GM18502 (cell line): ENCODE results near the gene CBX4.

Experiments
- ATAC-seq: cut with Tn5 transposase; IDR thresholded peaks from one replicate; pipeline ENCODE4 v1.9.1; 2021; ENCODE audit warnings: mild to moderate bottlenecking; ENCODE audit not compliant: unreplicated experiment, poor library complexity

The CBX4 gene

DNA sequence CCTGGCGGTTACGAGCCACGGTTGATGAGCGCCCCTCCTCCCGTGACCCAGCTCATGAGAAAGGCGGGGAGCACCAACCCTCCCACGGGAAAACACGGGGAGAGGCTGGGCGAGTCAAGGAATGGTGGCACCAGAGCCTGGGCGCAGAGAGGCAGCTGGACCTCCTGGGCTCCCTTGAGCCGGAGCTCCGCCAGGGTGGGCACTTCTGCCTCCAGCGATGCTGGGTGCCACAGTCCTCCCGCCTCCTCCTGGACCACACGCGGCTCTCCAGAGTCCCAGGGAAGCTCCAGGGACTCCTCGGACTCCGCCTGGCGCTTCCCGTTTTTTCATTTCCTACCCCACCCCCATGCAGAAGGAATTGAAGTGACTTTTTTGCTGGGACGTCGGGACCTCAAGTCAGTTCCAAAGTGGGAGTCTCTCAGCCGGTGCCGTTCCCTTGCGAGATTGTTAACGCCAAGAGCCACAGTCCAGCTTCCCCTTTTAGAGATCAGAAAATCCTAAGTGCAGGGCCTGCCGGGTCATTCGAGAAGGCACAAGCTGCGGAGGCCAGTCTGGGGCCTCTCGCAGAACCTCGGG lies 35.7 kb downstream of the CBX4 start:
- no peak for ATAC-seq

DNA sequence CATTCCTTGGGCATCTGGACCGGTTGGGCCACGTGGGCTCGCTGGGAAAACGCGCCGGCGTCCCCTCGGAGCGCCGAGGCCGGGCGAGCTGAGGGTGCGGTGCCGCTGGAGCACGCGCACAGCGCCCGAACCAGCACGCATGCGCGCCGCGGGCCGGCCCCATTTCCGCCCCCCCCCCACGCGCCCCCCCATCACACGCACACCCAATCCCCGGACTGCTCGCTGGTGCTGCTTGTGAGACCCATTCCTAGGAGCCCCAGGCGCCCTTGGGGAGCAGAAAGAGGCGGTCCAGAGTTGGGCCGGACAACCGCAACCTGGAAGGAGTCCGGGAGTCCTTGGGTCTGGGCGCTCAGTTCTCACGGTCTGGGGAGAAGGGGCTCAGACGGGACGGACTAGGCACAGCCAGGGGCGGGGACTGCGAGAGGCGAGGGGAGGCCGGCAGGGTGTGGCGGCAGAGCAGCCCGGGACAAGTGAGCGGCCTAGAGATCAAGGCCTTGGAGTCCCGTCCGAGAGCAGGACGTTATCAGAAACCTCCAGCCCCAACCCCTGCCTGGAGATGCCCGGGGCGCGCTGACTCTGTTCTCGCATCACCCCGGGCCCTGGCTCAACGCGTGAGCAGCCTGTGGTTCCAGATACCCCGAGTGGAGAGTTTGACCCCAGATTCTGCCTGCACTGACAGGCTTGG lies 36.4 kb downstream of the CBX4 start:
- ATAC-seq: no peak

DNA sequence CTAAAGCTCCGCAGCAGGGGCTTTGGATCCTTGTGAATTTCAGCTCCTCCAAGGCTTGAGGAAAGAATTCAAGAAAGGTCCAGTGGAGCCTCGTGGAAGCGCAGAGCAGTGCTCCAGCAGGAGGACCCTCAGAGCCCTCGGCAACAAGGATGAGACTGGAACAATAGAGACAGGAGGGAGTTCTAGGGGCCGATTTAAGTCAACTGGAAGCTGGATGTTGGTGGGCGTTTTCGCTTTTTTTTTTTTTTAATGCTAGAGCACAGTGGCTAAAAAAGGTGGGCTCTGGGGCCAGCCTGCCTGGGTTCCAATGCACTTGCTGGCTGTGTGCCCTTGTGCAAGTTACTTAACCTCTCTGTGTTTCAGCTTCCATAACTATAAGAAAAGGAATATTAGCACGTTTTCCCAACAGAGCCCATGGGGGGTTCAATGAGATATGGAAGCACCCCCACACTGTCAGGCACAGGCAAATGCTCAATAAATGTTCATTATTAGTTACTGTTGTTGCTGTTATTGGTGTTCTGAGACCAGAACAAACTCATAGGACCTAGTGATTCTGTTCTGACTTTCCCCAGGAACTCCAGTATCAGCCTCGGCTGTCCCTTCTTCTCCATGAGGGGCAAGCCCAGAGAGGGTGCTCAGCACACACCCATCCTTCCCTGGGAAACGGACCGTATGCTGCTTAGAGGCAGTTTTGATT lies 37.1 kb downstream of the CBX4 start:
- ATAC-seq: no peak

DNA sequence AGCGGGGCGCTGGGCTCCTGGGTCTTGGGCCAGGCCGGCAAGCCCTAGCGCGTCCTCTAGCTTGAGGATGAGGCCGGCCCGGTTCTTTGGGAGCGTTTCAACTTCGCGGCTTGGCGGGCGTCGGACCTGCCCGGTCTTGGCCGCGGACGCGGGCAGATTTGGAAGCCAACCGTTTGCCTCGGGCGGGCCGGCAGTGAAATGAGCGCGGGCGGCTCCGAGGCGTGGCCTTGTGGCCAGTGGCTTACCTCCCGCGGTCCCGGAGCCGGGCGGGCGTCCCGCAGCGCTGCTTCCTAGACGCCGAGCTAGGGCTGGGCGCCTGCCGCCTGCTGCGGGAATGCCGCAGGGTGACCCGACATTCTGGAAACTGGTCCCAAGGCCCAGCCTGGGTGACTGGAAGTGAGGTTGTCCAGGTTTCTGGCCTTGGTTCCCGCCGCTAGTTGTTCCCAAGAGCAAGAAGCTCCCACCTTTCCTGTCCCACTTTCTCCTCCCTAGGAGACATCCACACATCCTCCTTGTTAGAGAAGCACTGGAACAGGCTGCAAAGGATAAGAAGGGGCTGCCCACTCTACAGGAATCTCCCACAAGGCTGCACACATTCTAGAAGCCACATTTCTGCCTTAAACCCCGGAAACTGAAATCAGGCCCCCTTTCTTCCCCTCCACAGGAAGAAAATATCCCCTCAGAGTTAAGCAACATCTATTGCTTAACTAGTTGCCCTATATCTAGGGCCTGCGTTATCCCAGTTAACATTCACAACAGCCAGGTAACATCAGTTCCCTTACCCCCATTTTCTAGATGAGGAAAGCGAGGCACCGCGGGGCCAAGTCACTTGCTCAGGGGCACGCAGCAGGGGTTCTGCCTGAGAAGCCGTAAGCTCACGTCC lies 37.8 kb downstream of the CBX4 start:
- ATAC-seq: no peak

DNA sequence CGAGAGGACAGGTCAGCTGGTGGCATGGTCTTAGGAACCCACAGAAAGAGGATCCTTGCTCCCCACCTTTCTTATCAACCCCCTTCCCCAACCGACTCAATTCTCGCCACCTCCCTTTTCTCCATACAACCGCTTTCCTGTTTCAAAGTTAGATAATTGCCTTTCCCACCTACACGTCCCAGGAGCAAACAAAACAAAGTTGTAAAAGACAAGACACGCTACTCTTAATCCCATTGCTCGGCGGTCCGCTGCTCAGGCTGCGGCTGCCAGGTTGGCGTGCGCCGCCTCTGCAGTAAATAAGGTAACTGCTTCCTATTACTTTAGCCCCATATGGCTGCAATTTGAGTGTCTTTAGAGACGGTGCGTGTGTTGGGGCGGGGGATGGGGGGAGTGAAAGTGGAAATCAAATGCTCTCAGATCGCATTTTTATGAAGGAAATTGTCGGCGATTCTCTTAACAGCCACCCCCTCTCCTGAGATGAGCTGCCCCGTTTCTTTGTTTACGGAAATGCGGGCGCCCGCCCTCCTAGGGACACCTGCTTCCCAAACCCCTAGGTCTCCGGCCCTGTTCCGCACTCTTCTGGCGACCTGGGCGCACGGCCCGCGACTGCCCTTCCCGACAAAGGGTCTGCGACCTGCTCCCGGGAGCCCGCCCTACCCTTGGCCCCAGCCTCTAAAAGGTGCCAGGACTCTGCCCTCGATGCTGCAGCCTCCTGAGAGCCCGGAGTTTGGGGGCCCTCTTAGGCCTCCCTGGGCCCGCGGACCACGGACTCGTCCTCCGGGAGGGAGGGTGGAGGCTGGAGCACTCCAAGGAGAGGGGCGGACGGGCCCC lies 38.7 kb downstream of the CBX4 start:
- no peak for ATAC-seq

DNA sequence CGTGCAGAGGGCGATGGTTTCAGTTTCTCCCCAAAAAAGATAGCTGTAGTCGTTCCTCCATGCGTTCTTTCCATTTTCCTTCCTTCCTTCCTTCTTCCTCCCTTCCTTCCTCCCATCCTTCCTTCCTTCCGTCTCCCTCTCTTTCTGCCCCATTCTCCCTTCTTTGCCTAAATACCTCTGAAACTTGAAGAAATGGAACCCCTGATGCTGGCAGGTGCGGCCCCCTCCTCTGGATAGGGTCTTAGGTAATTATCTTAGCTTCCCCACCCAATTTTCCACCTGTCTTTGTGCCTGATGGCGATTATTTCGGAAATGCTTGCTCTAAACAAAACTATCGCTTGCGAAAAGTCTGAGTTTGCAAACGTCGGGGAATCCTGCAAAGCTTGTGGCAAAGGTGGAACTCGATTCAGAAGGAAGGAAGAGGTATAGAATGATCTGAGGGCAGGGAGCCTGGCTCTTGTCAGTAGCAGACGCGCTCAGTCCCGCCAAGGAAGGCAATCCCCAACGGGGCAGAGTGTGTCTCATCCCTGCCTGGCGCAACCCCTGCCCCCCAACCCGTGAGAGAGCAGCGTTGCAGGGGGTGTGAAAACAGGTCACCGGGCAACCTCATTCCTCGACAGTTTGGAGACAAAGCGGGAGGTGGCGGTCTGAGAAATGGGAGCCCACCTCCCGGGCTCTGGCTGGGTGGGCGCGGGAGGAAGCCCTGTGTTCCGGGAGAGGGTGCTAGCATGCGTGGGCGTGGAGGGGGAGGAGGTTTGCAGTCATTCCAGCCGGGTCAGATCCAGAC lies 39.5 kb downstream of the CBX4 start:
- ATAC-seq: no peak

DNA sequence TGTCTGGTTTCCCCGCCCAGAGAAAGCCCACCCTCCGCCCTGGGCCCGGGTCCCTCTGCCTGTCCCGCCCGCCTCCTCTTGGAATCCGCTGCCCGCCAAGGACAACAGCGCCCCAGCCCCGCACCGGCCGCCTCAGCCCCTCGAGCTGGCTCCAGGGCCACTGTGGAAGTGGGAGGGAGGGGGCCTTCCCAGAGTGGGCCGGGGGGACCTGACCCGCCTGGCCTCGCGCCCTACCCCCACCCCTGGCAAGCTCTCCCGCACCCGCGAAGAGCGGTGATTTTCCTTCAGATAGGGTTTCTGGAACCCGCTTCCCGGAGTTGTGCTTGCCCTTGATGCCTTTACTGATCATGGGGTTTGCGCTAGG lies 40.1 kb downstream of the CBX4 start:
- no peak for ATAC-seq

- ATAC-seq: no peak
These were observed 40.7 kb downstream of the CBX4 start for GRCh38 chr17:79798299-79799173.

GRCh38 chr17:79797492-79798298 lies 41.5 kb downstream of the CBX4 start:
- ATAC-seq: peak; percentile 15

GRCh38 chr17:79796763-79797491 lies 42.3 kb downstream of the CBX4 start, which contains the start of gene CBX8:
Gene CBX8 (minus strand): TSS chr17:79797077. CDS start chr17:79796998, 79 bp downstream.
- peak; percentile 85 for ATAC-seq

DNA sequence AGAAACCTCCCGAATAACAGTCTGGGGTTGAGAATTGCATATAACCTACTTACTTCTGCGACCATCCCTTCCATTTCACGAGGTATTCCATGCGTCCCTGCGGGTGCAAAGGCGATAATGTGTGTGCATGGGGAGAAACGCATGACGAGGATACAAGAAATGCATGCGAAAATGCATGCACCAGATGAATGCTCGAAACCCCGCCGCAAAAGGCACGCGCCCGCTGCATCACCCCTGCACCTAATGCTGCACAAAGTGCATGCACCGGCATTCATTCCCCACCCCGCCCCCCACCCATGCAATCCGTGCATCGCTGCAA lies 42.8 kb downstream of the CBX4 start:
- ATAC-seq: no peak

DNA sequence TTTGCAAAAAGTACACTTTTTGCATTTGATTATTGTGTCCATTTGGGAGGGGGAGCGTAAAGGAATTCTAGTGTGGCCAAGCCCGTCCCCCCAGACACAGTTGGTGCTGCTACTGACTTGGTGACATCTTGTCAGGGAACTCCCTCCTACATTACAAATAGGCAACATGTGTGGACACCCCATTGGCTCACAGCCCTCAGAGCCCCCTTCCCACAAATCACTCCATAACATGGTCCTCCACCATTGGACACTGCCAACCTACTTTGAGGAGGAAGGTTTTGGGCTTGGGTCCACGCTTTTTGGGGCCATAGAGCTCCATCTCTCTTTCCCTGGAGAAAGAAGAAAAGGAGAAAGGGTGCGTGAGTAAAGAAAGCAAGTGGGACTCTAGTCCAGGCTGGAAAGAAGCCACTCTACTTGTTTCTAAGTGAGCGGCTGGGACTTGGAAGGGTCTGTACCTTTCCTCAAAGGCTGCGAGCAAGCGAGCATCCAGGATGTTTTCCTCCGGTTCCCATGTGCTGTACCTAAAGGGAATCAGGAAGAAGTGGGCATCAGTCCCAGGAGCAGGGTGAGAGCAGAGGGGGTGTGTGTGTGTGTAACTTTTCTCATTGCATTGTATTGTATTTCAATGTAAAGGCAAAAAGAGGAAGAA lies 43.3 kb downstream of the CBX4 start:
- no peak for ATAC-seq

GRCh38 chr17:79794659-79795511 lies 44.4 kb downstream of the CBX4 start:
- ATAC-seq: no peak

DNA sequence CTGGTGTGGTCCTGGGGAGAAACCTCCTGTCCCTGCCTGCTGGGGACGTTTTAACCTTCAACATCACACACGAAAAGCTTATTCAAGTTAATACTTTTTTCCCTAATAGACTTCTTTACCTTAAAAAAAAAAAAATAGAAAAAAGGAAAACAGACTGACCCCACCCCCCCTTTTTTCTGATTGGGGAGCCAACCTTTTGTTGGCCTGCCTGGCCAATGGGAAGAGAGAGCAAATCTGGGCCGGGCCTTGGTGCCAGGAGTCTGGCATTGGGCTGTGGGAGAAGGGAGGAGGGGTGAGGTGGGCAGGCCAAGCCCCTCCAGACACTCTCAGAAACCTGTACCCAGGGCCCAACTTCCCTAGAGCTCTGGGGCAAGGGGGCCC lies 45.3 kb downstream of the CBX4 start:
- ATAC-seq: no peak
